K562 (cell line): ENCODE results near the gene SLC9A1. TPM values are rescaled to one million over a fixed set of nuclear protein-coding genes. Genes with fewer than 3 reads are reported as not detected.

Experiments
- BACH1 ChIP-seq: fragments of 200-800 bp; sonication (Bioruptor generic); IDR thresholded peaks from 2 replicates; pipeline ENCODE4 v1.6.1; 2016; ENCODE audit warnings: missing genetic modification characterization, missing compliant biosample characterization
- BRCA1 ChIP-seq, 2 experiments: fragments of 450-650 bp in 1 of 2; sonication (generic) in 1 of 2; formaldehyde crosslinking in 1 of 2; IDR thresholded peaks; 2 replicates each; pipeline versions ENCODE4 v1.5.0 to v1.6.1; 2017 to 2020; ENCODE audit warnings: mild to moderate bottlenecking in 1 of 2, missing genetic modification reagents in 1 of 2
- CREB1 ChIP-seq, 2 experiments: sonication (generic) in 1 of 2; formaldehyde crosslinking in 1 of 2; IDR thresholded peaks; 2 replicates each; pipeline versions ENCODE4 v1.6.1 to v1.8.0; 2012 to 2022; ENCODE audit warnings: inconsistent platforms in 1 of 2, mild to moderate bottlenecking in 1 of 2, missing genetic modification reagents in 1 of 2, moderate library complexity in 1 of 2
- E2F1 ChIP-seq: sonication (generic); formaldehyde crosslinking; IDR thresholded peaks from 2 replicates; pipeline ENCODE4 v1.8.1; 2023; ENCODE audit warnings: mild to moderate bottlenecking, missing genetic modification reagents, moderate library complexity
- ELF1 ChIP-seq: fragments of 200-800 bp; sonication (Bioruptor generic); IDR thresholded peaks from 2 replicates; pipeline ENCODE4 v1.6.1; 2016; ENCODE audit warnings: missing genetic modification characterization, missing compliant biosample characterization
- ELK3 ChIP-seq: fragments of 450-650 bp; formaldehyde crosslinking; IDR thresholded peaks from 2 replicates; pipeline ENCODE4 v1.4.0; 2020; ENCODE audit warnings: mild to moderate bottlenecking
- EP400 ChIP-seq: fragments of 450-650 bp; IDR thresholded peaks from 2 replicates; pipeline ENCODE4 v1.6.1; 2017; ENCODE audit warnings: antibody characterized with exemption, mild to moderate bottlenecking, moderate library complexity
- MBD2 ChIP-seq: sonication (generic); IDR thresholded peaks from 2 replicates; pipeline ENCODE4 v1.6.1; 2016; ENCODE audit warnings: low read depth, borderline replicate concordance
- NCOA2 ChIP-seq, 2 experiments: fragments of 450-650 bp; IDR thresholded peaks; 2 replicates each; pipeline ENCODE4 v1.6.1; 2018; ENCODE audit warnings: mild to moderate bottlenecking in 2 of 2, moderate library complexity in 1 of 2; ENCODE audit not compliant: partially characterized antibody in 2 of 2
- NR2C2 ChIP-seq, 2 experiments: fragments of 200-800 bp in 1 of 2; sonication (Bioruptor generic) in 1 of 2; sonication (generic) in 1 of 2; formaldehyde crosslinking in 1 of 2; IDR thresholded peaks; 2 replicates each; pipeline versions ENCODE4 v1.6.1 to v1.8.0; 2016 to 2022; ENCODE audit warnings: mild to moderate bottlenecking in 1 of 2, missing compliant biosample characterization in 1 of 2, missing genetic modification characterization in 1 of 2, missing genetic modification reagents in 1 of 2
- POU5F1 ChIP-seq: fragments of 150-350 bp; IDR thresholded peaks from 2 replicates; pipeline ENCODE4 v1.6.1; 2014; ENCODE audit warnings: borderline replicate concordance, low read length, low read depth, mild to moderate bottlenecking; ENCODE audit not compliant: partially characterized antibody
- RERE ChIP-seq: sonication (generic); formaldehyde crosslinking; IDR thresholded peaks from 2 replicates; pipeline ENCODE4 v1.8.0; 2023; ENCODE audit warnings: missing genetic modification reagents, mild to moderate bottlenecking, borderline replicate concordance
- RFX1 ChIP-seq: fragments of 450-650 bp; IDR thresholded peaks from 2 replicates; pipeline ENCODE4 v1.6.1; 2016; ENCODE audit warnings: mild to moderate bottlenecking, moderate library complexity
- SMARCA4 ChIP-seq: fragments of 450-650 bp; IDR thresholded peaks from 2 replicates; pipeline ENCODE4 v1.6.1; 2016
- STAT5A ChIP-seq: IDR thresholded peaks from 2 replicates; pipeline ENCODE4 v1.6.1; 2012; ENCODE audit warnings: low read length, inconsistent platforms, borderline replicate concordance
- ZBTB1 ChIP-seq: sonication (generic); formaldehyde crosslinking; IDR thresholded peaks from 2 replicates; pipeline ENCODE4 v1.8.1; 2023; ENCODE audit warnings: missing genetic modification reagents, low read depth, mild to moderate bottlenecking, borderline replicate concordance
- ZNF121 ChIP-seq: sonication (generic); formaldehyde crosslinking; conservative IDR thresholded peaks from 2 replicates; pipeline ENCODE4 v1.8.0; 2022; ENCODE audit warnings: missing genetic modification reagents
- polyA plus RNA-seq, 8 experiments: library from polyadenylated mRNA; depleted of rRNA in 4 of 8; stranded (reverse) in 5 of 8; unstranded in 3 of 8; fragments of >200 nt; fragmentation: Nextera tagmentation in 2 of 8; fragmentation: Illumina TruSeq in 1 of 8; extraction: Ambion mirVana in 2 of 8; extraction: Trizol in 1 of 8; gene quantifications; 2 replicates each; pipeline versions ENCODE4 v1.2.1 to v1.2.3, GENCODE V29; 2011 to 2014; ENCODE audit warnings: inconsistent platforms in 1 of 8, missing spikeins in 1 of 8
- total RNA-seq, 7 experiments: library from RNA; depleted of rRNA in 6 of 7; stranded (reverse); fragments of >200 nt in 6 of 7; fragmentation: Illumina TruSeq in 2 of 7; extraction: Trizol in 2 of 7; gene quantifications; 2 replicates each; pipeline versions ENCODE4 v1.2.1 to v1.2.3, GENCODE V29; 2011 to 2021; ENCODE audit warnings: low replicate concordance in 1 of 7

The SLC9A1 gene
- total and polyA plus RNA-seq, 9 of the 15 experiments (the other 6 are each of a cell fraction or from before 2014, with no cell fraction given), result 0.59 to 14.4 (median 2.0) TPM

- TF ChIP-seq ELK3 (no peak), ELF1 (no peak), E2F1 (CRISPR knock-in tag) (no peak), BRCA1 (IDR thresholded peaks at IDR 0.05) (no peak), BRCA1 (CRISPR knock-in tag; IDR thresholded peaks at IDR 0.05) (no peak), RFX1 (no peak), RERE (CRISPR knock-in tag) (no peak), NCOA2 (IDR thresholded peaks at IDR 0.05; ENCODE audit: partially characterized antibody in 2 of 2) (peak in 1 of 2 experiments; percentile 51), ZNF121 (CRISPR knock-in tag) (0 out of 2 replicates have a peak, but pooled peaks have one; percentile 2), SMARCA4 (peak; percentile 100), ZBTB1 (CRISPR knock-in tag) (no peak), EP400 (peak; percentile 29; the same call in 1 of the 2 replicates), POU5F1 (no peak), STAT5A (peak; percentile 90), NR2C2 (CRISPR knock-in tag; IDR thresholded peaks at IDR 0.05) (0 out of 2 replicates have a peak, but pooled peaks have one; percentile 10), NR2C2 (tag; IDR thresholded peaks at IDR 0.05) (peak; percentile 76), CREB1 (IDR thresholded peaks at IDR 0.05) (no peak; the same call in 1 of the 2 replicates), CREB1 (CRISPR knock-in tag; IDR thresholded peaks at IDR 0.05) (no peak), MBD2 (peak; percentile 66; the same call in 1 of the 2 replicates), BACH1 (tag) (no peak; the same call in 1 of the 2 replicates)
These were observed 80.6 kb downstream of the SLC9A1 start (continued) for GRCh38 chr1:27074175-27074780.
